ENCODE data around the gene PLA2G2C. TPM values are rescaled to one million over a fixed set of nuclear protein-coding genes. Genes with fewer than 3 reads are reported as not detected.
"Not testable (repeated sequence)": the region's sequence is repeated elsewhere in the genome, so short reads cannot be mapped to it uniquely, and the experiment has no call there.

The PLA2G2C gene
- polyA plus RNA-seq, 4 donors = 0.09 to 0.26 (median 0.14) TPM; not detected in 1

- no peak for DNase-seq (ENCODE audit: low read depth in 4 of 4, low spot score in 3 of 4)
Observed at GRCh38 chr1:20139776-20140612, 46.3 kb downstream of the PLA2G2C start.

GRCh38 chr1:20138961-20139550 lies 47.3 kb downstream of the PLA2G2C start, which contains the start of gene PLA2G2F:
TSS of gene PLA2G2F (plus strand) at chr1:20139323. CDS start at chr1:20139428, 105 bp downstream.
- no peak for DNase-seq (ENCODE audit: low read depth in 4 of 4, low spot score in 3 of 4)

- no peak for DNase-seq (ENCODE audit: low read depth in 4 of 4, low spot score in 3 of 4)
Observed at GRCh38 chr1:20138346-20138745, 48.0 kb downstream of the PLA2G2C start.

GRCh38 chr1:20137604-20138003 lies 48.7 kb downstream of the PLA2G2C start:
- no peak for DNase-seq (ENCODE audit: low read depth in 4 of 4, low spot score in 3 of 4)

GRCh38 chr1:20137055-20137454 lies 49.3 kb downstream of the PLA2G2C start:
- DNase-seq (ENCODE audit: low read depth in 4 of 4, low spot score in 3 of 4) = no peak

- no peak for DNase-seq (ENCODE audit: low read depth in 4 of 4, low spot score in 3 of 4)
Observed at GRCh38 chr1:20136249-20136648, 50.1 kb downstream of the PLA2G2C start.

GRCh38 chr1:20134995-20135394 lies 51.3 kb downstream of the PLA2G2C start:
- no peak for DNase-seq (ENCODE audit: low read depth in 4 of 4, low spot score in 3 of 4)

GRCh38 chr1:20130518-20130917 lies 55.8 kb downstream of the PLA2G2C start:
- DNase-seq (ENCODE audit: low read depth in 4 of 4, low spot score in 3 of 4) = not testable (repeated sequence)

GRCh38 chr1:20126806-20127440 lies 59.4 kb downstream of the PLA2G2C start:
- no peak for DNase-seq (ENCODE audit: low read depth in 4 of 4, low spot score in 3 of 4)

- no peak for DNase-seq (ENCODE audit: low read depth in 4 of 4, low spot score in 3 of 4)
Observed at GRCh38 chr1:20126041-20126805, 60.1 kb downstream of the PLA2G2C start.

GRCh38 chr1:20125100-20125499 lies 61.2 kb downstream of the PLA2G2C start:
- no peak for DNase-seq (ENCODE audit: low read depth in 4 of 4, low spot score in 3 of 4)

- DNase-seq (ENCODE audit: low read depth in 4 of 4, low spot score in 3 of 4) = no peak
Observed at GRCh38 chr1:20124456-20125057, 61.8 kb downstream of the PLA2G2C start.

- DNase-seq (ENCODE audit: low read depth in 4 of 4, low spot score in 3 of 4) = no peak
Observed at GRCh38 chr1:20123722-20124455, 62.4 kb downstream of the PLA2G2C start.

GRCh38 chr1:20120796-20121195 lies 65.5 kb downstream of the PLA2G2C start:
- DNase-seq (ENCODE audit: low read depth in 4 of 4, low spot score in 3 of 4) = no peak

GRCh38 chr1:20119347-20119746 lies 67.0 kb downstream of the PLA2G2C start, which contains the start of gene PLA2G2D:
TSS of gene PLA2G2D (minus strand) at chr1:20119536. CDS start at chr1:20119498, 38 bp downstream.
- DNase-seq (ENCODE audit: low read depth in 4 of 4, low spot score in 3 of 4) = no peak

- DNase-seq (ENCODE audit: low read depth in 4 of 4, low spot score in 3 of 4) = no peak
Observed at GRCh38 chr1:20117236-20117635, 69.1 kb downstream of the PLA2G2C start.

GRCh38 chr1:20115916-20116315 lies 70.4 kb downstream of the PLA2G2C start:
- DNase-seq (ENCODE audit: low read depth in 4 of 4, low spot score in 3 of 4) = no peak

GRCh38 chr1:20115479-20115878 lies 70.8 kb downstream of the PLA2G2C start:
- no peak for DNase-seq (ENCODE audit: low read depth in 4 of 4, low spot score in 3 of 4)

- DNase-seq (ENCODE audit: low read depth in 4 of 4, low spot score in 3 of 4) = no peak
Observed at GRCh38 chr1:20114021-20114648, 72.2 kb downstream of the PLA2G2C start.
